Keratinocyte (primary cell): ENCODE data around the gene GDPD4. TPM values are rescaled to one million over a fixed set of nuclear protein-coding genes. Genes with fewer than 3 reads are reported as not detected.

Experiments
- DNase-seq: peaks from one replicate; pipeline ENCODE4 v3.0.0-alpha.2; 2011; ENCODE audit warnings: low read depth, missing footprints, low spot score
- FAIRE-seq: peaks from 2 replicates; lab custom pipeline; 2011; peaks lifted over from hg19 to GRCh38; lab: Jason Lieb, UNC
- H2AFZ ChIP-seq: 2 replicates; pipeline ENCODE4 v1.6.0; 2012; ENCODE audit warnings: low read length, control low read depth, inconsistent platforms; ENCODE audit not compliant: control insufficient read depth
- H3K27ac ChIP-seq: 2 replicates; pipeline ENCODE4 v1.5.1; 2011; ENCODE audit warnings: low read length; ENCODE audit not compliant: control insufficient read depth, insufficient read depth
- H3K27me3 ChIP-seq: 3 replicates; pipeline ENCODE4 v1.6.0; 2011; ENCODE audit warnings: low read length; ENCODE audit not compliant: control insufficient read depth, insufficient read depth; ENCODE audit errors: extremely low read depth
- H3K36me3 ChIP-seq, 2 experiments: 2 replicates in 1 of 2; 3 replicates in 1 of 2; pipeline ENCODE4 v1.5.1; 2011; ENCODE audit warnings: low read length in 2 of 2, mild to moderate bottlenecking in 1 of 2; ENCODE audit not compliant: control insufficient read depth in 2 of 2, insufficient read depth in 2 of 2; ENCODE audit errors: extremely low read depth in 1 of 2
- H3K4me1 ChIP-seq: 3 replicates; pipeline ENCODE4 v1.5.1; 2011; ENCODE audit warnings: low read length; ENCODE audit not compliant: control insufficient read depth, insufficient read depth; ENCODE audit errors: extremely low read depth
- H3K4me2 ChIP-seq: 3 replicates; pipeline ENCODE4 v1.6.0; 2011; ENCODE audit warnings: low read depth, low read length; ENCODE audit not compliant: control insufficient read depth, insufficient read depth; ENCODE audit errors: extremely low read depth
- H3K4me3 ChIP-seq, 3 experiments: fragments of 200-600 bp in 1 of 3; sonication (generic) in 1 of 3; 2 replicates in 2 of 3; 3 replicates in 1 of 3; pipeline ENCODE4 v1.5.1; 2011 to 2016; ENCODE audit warnings: low read length in 3 of 3, mild to moderate bottlenecking in 3 of 3, control low read depth in 2 of 3, inconsistent platforms in 1 of 3, low read depth in 1 of 3, mixed read lengths in 1 of 3, mixed run types in 1 of 3, moderate library complexity in 1 of 3; ENCODE audit not compliant: control insufficient read depth in 2 of 3, insufficient read depth in 2 of 3; ENCODE audit errors: extremely low read depth in 1 of 3
- H3K79me2 ChIP-seq: 2 replicates; pipeline ENCODE4 v1.6.0; 2012; ENCODE audit warnings: low read length; ENCODE audit not compliant: control insufficient read depth, insufficient read depth
- H3K9ac ChIP-seq: 3 replicates; pipeline ENCODE4 v1.6.0; 2011; ENCODE audit warnings: low read length; ENCODE audit not compliant: control insufficient read depth, insufficient read depth; ENCODE audit errors: extremely low read depth
- H3K9me1 ChIP-seq: 3 replicates; pipeline ENCODE4 v1.6.0; 2011; ENCODE audit warnings: low read length; ENCODE audit not compliant: control insufficient read depth, insufficient read depth; ENCODE audit errors: extremely low read depth
- H3K9me3 ChIP-seq: 2 replicates; pipeline ENCODE4 v1.5.1; 2012; ENCODE audit warnings: low read depth, low read length; ENCODE audit not compliant: control insufficient read depth
- H4K20me1 ChIP-seq: 3 replicates; pipeline ENCODE4 v1.6.0; 2011; ENCODE audit warnings: low read length; ENCODE audit not compliant: control insufficient read depth, insufficient read depth; ENCODE audit errors: extremely low read depth
- CTCF ChIP-seq, 3 experiments: IDR thresholded peaks in 1 of 3; conservative IDR thresholded peaks in 1 of 3; optimal IDR thresholded peaks in 1 of 3; 2 replicates in 2 of 3; 3 replicates in 1 of 3; pipeline versions ENCODE3 to v1.5.1; 2011; ENCODE audit warnings: low read length in 3 of 3, mild to moderate bottlenecking in 3 of 3, moderate library complexity in 2 of 3, control low read depth in 1 of 3, inconsistent platforms in 1 of 3; ENCODE audit not compliant: insufficient read depth in 2 of 3; ENCODE audit errors: extremely low read depth in 1 of 3
- EZH2 ChIP-seq: IDR thresholded peaks from one replicate; pipeline ENCODE4 v1.6.1; 2012; ENCODE audit warnings: inconsistent platforms, mild to moderate bottlenecking, low read length, moderate library complexity
- dilution Hi-C: fragments of 300-500 bp; cut with MboI; formaldehyde crosslinking; loops from one replicate; pipeline ENCODE4 v1.7.0; 2020; ENCODE audit warnings: low sequenced_read_pairs; ENCODE audit not compliant: extremely low pct_ligation_motif_present
- polyA plus RNA-seq, 5 experiments: library from polyadenylated mRNA; depleted of rRNA in 3 of 5; stranded (reverse) in 3 of 5; stranded (forward) in 1 of 5; unstranded in 1 of 5; fragments of >200 nt; gene quantifications; 1 replicate in 1 of 5; 2 replicates in 3 of 5; 3 replicates in 1 of 5; pipeline versions ENCODE4 v1.2.1 to v1.2.3, GENCODE V29; 2011 to 2012; ENCODE audit warnings: missing spikeins in 2 of 5, low read depth in 1 of 5, low replicate concordance in 1 of 5

Gene GDPD4
- polyA plus RNA-seq, 1 donor (not counting 4 experiments of a cell fraction or from before 2014, with no cell fraction given), result not detected

- Histone ChIP-seq H2AFZ (no peak overlapping the region), H3K4me3 (no peak overlapping the region), H3K9me3 (no peaks in the 10 kb centered on the region), H3K9me1 (no peaks in the 10 kb centered on the region), H4K20me1 (no peaks in the 10 kb centered on the region), H3K4me1 (no peaks in the 10 kb centered on the region), H3K27me3 (peaks cover 11% of the 10 kb centered on the region), H3K79me2 (no peaks in the 10 kb centered on the region), H3K27ac (no peak overlapping the region), H3K4me2 (no peak overlapping the region), H3K36me3 (no peaks in the 10 kb centered on the region), H3K9ac (no peak overlapping the region)
- TF ChIP-seq CTCF (optimal IDR thresholded peaks at IDR 0.05 in 1 of 3, IDR thresholded peaks at IDR 0.05 in 1 of 3, conservative IDR thresholded peaks at IDR 0.05 in 1 of 3; ENCODE audit: extremely low read depth in 1 of 3, insufficient read depth in 2 of 3, low read length in 3 of 3) (no peak), EZH2 (no peak)
- dilution Hi-C loops, result no loop called here
- no peak for DNase-seq
- FAIRE-seq, result no peak
Measured at GRCh38 chr11:77167791-77168190, 133.7 kb downstream of the GDPD4 start.

GRCh38 chr11:77167111-77167626 lies 134.3 kb downstream of the GDPD4 start:
- TF ChIP-seq CTCF (optimal IDR thresholded peaks at IDR 0.05 in 1 of 3, IDR thresholded peaks at IDR 0.05 in 1 of 3, conservative IDR thresholded peaks at IDR 0.05 in 1 of 3; ENCODE audit: extremely low read depth in 1 of 3, insufficient read depth in 2 of 3, low read length in 3 of 3), result no peak
- no peak for TF ChIP-seq EZH2
- Histone ChIP-seq H3K9me1 (no peaks in the 10 kb centered on the region), H3K9ac (no peak overlapping the region), H3K27ac (no peak overlapping the region), H3K4me1 (no peaks in the 10 kb centered on the region), H3K4me2 (no peak overlapping the region), H2AFZ (no peak overlapping the region), H3K27me3 (peaks cover 14% of the 10 kb centered on the region), H3K79me2 (no peaks in the 10 kb centered on the region), H3K4me3 (no peak overlapping the region), H4K20me1 (no peaks in the 10 kb centered on the region), H3K9me3 (no peaks in the 10 kb centered on the region), H3K36me3 (no peaks in the 10 kb centered on the region)
- FAIRE-seq, result no peak
- dilution Hi-C loops, result no loop called here
- no peak for DNase-seq

Other genes with a start within 250 kb of the GDPD4 start
- 0.97 to 1.9 TPM (median 1.2 TPM) in 3 replicates for gene CAPN5, start 234.7 kb downstream of the GDPD4 start, polyA plus RNA-seq
- gene OMP, start 198.8 kb downstream of the GDPD4 start, polyA plus RNA-seq, result not detected in 3 replicates
- gene MYO7A, start 173.4 kb downstream of the GDPD4 start, polyA plus RNA-seq, result 0.75 to 1.1 TPM (median 0.91 TPM) in 3 replicates
- gene PAK1, start 172.4 kb upstream of the GDPD4 start, polyA plus RNA-seq, result 77.3 to 85.8 TPM (median 78.2 TPM) in 3 replicates